ENCODE results near the gene TBR1. TPM values are rescaled to one million over a fixed set of nuclear protein-coding genes. Genes with fewer than 3 reads are reported as not detected.

Gene TBR1
- total and polyA plus RNA-seq, 4 donors, result not detected

DNA sequence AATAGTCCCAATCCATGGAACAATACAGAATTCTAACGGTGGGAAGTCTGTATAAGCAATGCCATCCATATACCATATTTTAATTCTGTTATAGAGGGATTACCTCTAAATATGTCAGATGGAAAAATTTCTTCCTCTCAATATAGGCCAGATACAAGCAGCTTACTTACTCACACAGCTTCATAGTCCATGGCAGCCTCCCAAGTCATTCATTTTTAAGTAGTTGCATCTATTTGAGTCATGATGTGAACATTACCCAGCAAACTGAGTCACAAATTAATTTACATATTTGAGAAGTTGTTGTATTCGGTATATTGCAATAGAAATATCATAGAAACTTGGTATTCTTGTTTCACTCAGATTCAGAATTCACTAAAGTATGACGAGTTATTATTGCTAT is 20.3 kb downstream of the TBR1 start:
- no peaks in the 10 kb centered on the region for H3K36me3 ChIP-seq (ENCODE audit: control insufficient read depth in 1 of 2, insufficient read depth in 2 of 2, low read length in 1 of 2)
- H3K4me3 ChIP-seq (ENCODE audit: low read length in 2 of 2), result no peak overlapping the region
- no peak overlapping the region for H3K27ac ChIP-seq (ENCODE audit: low read depth in 1 of 2, low read length in 2 of 2)
- H3K4me1 ChIP-seq (ENCODE audit: control insufficient read depth in 1 of 2, insufficient read depth in 2 of 2, low read length in 2 of 2), result no peaks in the 10 kb centered on the region
- WGBS, 2 donors, result 78 to 83% methylated on average over 3 of the region's 3 CpGs
- peaks cover 1 to 4% of the 10 kb centered on the region in 2 donors for H3K27me3 ChIP-seq (ENCODE audit: control insufficient read depth in 1 of 2, insufficient read depth in 2 of 2, low read length in 1 of 2)
- DNase-seq (no peak), ATAC-seq (ENCODE audit: low FRiP score) (no peak)
- H3K9me3 ChIP-seq (ENCODE audit: control insufficient read depth, low read length), result no peaks in the 10 kb centered on the region
- intact Hi-C loops (cut with DNase I), result no loop called here

GRCh38 chr2:161438598-161438997 is 22.5 kb downstream of the TBR1 start:
- DNase-seq (no peak), ATAC-seq (ENCODE audit: low FRiP score) (no peak)
- peaks cover 0 to 1% of the 10 kb centered on the region in 2 donors for H3K27me3 ChIP-seq (ENCODE audit: control insufficient read depth in 1 of 2, insufficient read depth in 2 of 2, low read length in 1 of 2)
- intact Hi-C loops (cut with DNase I), result no loop called here
- H3K36me3 ChIP-seq (ENCODE audit: control insufficient read depth in 1 of 2, insufficient read depth in 2 of 2, low read length in 1 of 2), result no peaks in the 10 kb centered on the region
- no peaks in the 10 kb centered on the region for H3K9me3 ChIP-seq (ENCODE audit: control insufficient read depth, low read length)
- no peak overlapping the region for H3K4me3 ChIP-seq (ENCODE audit: low read length in 2 of 2)
- WGBS, 2 donors, result 45 to 61% methylated on average over 2 of the region's 2 CpGs
- H3K27ac ChIP-seq (ENCODE audit: low read depth in 1 of 2, low read length in 2 of 2), result no peak overlapping the region
- no peaks in the 10 kb centered on the region for H3K4me1 ChIP-seq (ENCODE audit: control insufficient read depth in 1 of 2, insufficient read depth in 2 of 2, low read length in 2 of 2)

- 94 to 96% methylated on average over 12 of the region's 12 CpGs for WGBS, 2 donors
- Histone ChIP-seq H3K4me1 (ENCODE audit: control insufficient read depth in 1 of 2, insufficient read depth in 2 of 2, low read length in 2 of 2) (no peaks in the 10 kb centered on the region), H3K27ac (ENCODE audit: low read depth in 1 of 2, low read length in 2 of 2) (no peak overlapping the region), H3K27me3 (ENCODE audit: control insufficient read depth in 1 of 2, insufficient read depth in 2 of 2, low read length in 1 of 2) (no peaks in the 10 kb centered on the region), H3K4me3 (ENCODE audit: low read length in 2 of 2) (no peak overlapping the region), H3K36me3 (ENCODE audit: control insufficient read depth in 1 of 2, insufficient read depth in 2 of 2, low read length in 1 of 2) (no peaks in the 10 kb centered on the region), H3K9me3 (ENCODE audit: control insufficient read depth, low read length) (no peaks in the 10 kb centered on the region)
- ATAC-seq (ENCODE audit: low FRiP score) (no peak), DNase-seq (no peak)
- intact Hi-C loops (cut with DNase I), result no loop called here
Measured at GRCh38 chr2:161445097-161445496, 29.0 kb downstream of the TBR1 start.

DNA sequence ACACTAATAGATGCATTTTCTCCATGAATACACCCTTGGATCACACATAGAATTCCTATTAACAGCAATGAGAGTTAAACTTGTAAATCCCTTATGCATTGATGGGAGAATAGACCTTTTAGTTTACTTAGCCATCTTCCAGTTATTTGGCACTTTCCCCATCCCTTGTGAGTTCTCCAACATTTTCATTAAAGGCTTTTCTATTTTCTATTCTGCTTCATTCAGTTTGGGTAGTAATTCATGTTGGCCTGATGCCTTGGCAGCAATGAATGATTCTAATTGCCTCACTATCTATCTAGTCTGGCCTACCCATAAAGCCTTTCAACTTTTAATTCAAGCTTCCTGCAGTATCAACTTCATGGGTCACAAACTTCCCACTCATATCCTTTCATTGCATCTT is 32.3 kb downstream of the TBR1 start:
- H3K27me3 ChIP-seq (ENCODE audit: control insufficient read depth in 1 of 2, insufficient read depth in 2 of 2, low read length in 1 of 2), result no peaks in the 10 kb centered on the region
- no peak overlapping the region for H3K27ac ChIP-seq (ENCODE audit: low read depth in 1 of 2, low read length in 2 of 2)
- no peaks in the 10 kb centered on the region for H3K9me3 ChIP-seq (ENCODE audit: control insufficient read depth, low read length)
- no peaks in the 10 kb centered on the region for H3K4me1 ChIP-seq (ENCODE audit: control insufficient read depth in 1 of 2, insufficient read depth in 2 of 2, low read length in 2 of 2)
- H3K36me3 ChIP-seq (ENCODE audit: control insufficient read depth in 1 of 2, insufficient read depth in 2 of 2, low read length in 1 of 2), result no peaks in the 10 kb centered on the region
- no peak for ATAC-seq (ENCODE audit: low FRiP score)
- no peak for DNase-seq
- intact Hi-C loops (cut with DNase I), result no loop called here
- H3K4me3 ChIP-seq (ENCODE audit: low read length in 2 of 2), result no peak overlapping the region

- Histone ChIP-seq H3K9me3 (ENCODE audit: control insufficient read depth, low read length) (no peaks in the 10 kb centered on the region), H3K4me1 (ENCODE audit: control insufficient read depth in 1 of 2, insufficient read depth in 2 of 2, low read length in 2 of 2) (no peaks in the 10 kb centered on the region), H3K36me3 (ENCODE audit: control insufficient read depth in 1 of 2, insufficient read depth in 2 of 2, low read length in 1 of 2) (no peaks in the 10 kb centered on the region), H3K27me3 (ENCODE audit: control insufficient read depth in 1 of 2, insufficient read depth in 2 of 2, low read length in 1 of 2) (no peaks in the 10 kb centered on the region), H3K27ac (ENCODE audit: low read depth in 1 of 2, low read length in 2 of 2) (no peak overlapping the region), H3K4me3 (ENCODE audit: low read length in 2 of 2) (no peak overlapping the region)
- WGBS, 2 donors, result 78% methylated on average over 2 of the region's 2 CpGs
- no peak for ATAC-seq (ENCODE audit: low FRiP score)
- DNase-seq, result no peak
- intact Hi-C loops (cut with DNase I), result no loop called here
Measured at GRCh38 chr2:161471631-161472030, 55.5 kb downstream of the TBR1 start.

DNA sequence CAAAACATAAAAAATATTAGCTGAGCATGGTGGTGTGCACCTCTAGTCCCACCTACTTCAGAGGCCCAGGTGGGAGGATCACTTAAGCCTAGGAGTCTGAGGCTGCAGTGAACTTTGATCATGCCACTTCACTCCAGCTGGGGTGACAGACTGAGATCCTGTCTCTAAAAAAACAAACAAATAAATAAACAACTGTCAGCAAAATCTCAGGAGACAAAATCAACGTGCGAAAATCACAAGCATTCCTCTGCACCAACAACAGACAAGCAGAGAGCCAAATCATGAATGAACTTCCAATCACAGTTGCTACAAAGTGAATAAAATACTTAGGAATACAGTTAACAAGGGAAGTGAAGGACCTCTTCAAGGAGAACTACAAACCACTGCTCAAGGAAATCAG is 58.8 kb downstream of the TBR1 start:
- intact Hi-C loops (cut with DNase I), result no loop called here
- Histone ChIP-seq H3K36me3 (ENCODE audit: control insufficient read depth in 1 of 2, insufficient read depth in 2 of 2, low read length in 1 of 2) (no peaks in the 10 kb centered on the region), H3K27ac (ENCODE audit: low read depth in 1 of 2, low read length in 2 of 2) (no peak overlapping the region), H3K9me3 (ENCODE audit: control insufficient read depth, low read length) (no peaks in the 10 kb centered on the region), H3K4me1 (ENCODE audit: control insufficient read depth in 1 of 2, insufficient read depth in 2 of 2, low read length in 2 of 2) (no peaks in the 10 kb centered on the region), H3K27me3 (ENCODE audit: control insufficient read depth in 1 of 2, insufficient read depth in 2 of 2, low read length in 1 of 2) (no peaks in the 10 kb centered on the region), H3K4me3 (ENCODE audit: low read length in 2 of 2) (no peak overlapping the region)
- DNase-seq (no peak), ATAC-seq (ENCODE audit: low FRiP score) (no peak)
- WGBS, 2 donors, result 84 to 91% methylated on average over 2 of the region's 2 CpGs

Other genes starting within 250 kb of the TBR1 start
- 10 to 100 TPM; 26.9 to 31.8 TPM for gene PSMD14, start 107.9 kb upstream of the TBR1 start, total RNA-seq
- 10 to 100 TPM; 21.0 to 47.7 TPM for gene PSMD14, start 107.9 kb upstream of the TBR1 start, polyA plus RNA-seq
- under 1 TPM in 1 of 2 donors, not detected in 1; 0.09 TPM for gene SLC4A10, start 208.1 kb downstream of the TBR1 start, total RNA-seq
- gene SLC4A10, start 208.1 kb downstream of the TBR1 start, polyA plus RNA-seq, result under 1 TPM in 1 of 2 donors, not detected in 1; 0.13 TPM

Measured in aorta (tissue), 5 donors.